ENCODE data around the gene WDR5.

Gene WDR5

GRCh38 chr9:134174526-134175290, 38.8 kb downstream of the WDR5 start:
- no peak for DNase-seq (ENCODE audit: low read depth)

GRCh38 chr9:134175291-134175807, 39.5 kb downstream of the WDR5 start:
- DNase-seq (ENCODE audit: low read depth): no peak

- DNase-seq (ENCODE audit: low read depth): no peak
These were observed 40.1 kb downstream of the WDR5 start for GRCh38 chr9:134175808-134176598.

GRCh38 chr9:134176599-134176968, 40.7 kb downstream of the WDR5 start:
- DNase-seq (ENCODE audit: low read depth): no peak

GRCh38 chr9:134177186-134177585, 41.3 kb downstream of the WDR5 start:
- DNase-seq (ENCODE audit: low read depth): no peak

GRCh38 chr9:134177624-134178393, 41.9 kb downstream of the WDR5 start:
- DNase-seq (ENCODE audit: low read depth): no peak

GRCh38 chr9:134178394-134178767, 42.5 kb downstream of the WDR5 start:
- no peak for DNase-seq (ENCODE audit: low read depth)

GRCh38 chr9:134178768-134179551, 43.1 kb downstream of the WDR5 start:
- DNase-seq (ENCODE audit: low read depth): no peak

GRCh38 chr9:134179595-134179917, 43.7 kb downstream of the WDR5 start:
- no peak for DNase-seq (ENCODE audit: low read depth)

- DNase-seq (ENCODE audit: low read depth): no peak
These were observed 44.3 kb downstream of the WDR5 start for GRCh38 chr9:134179918-134180785.

- no peak for DNase-seq (ENCODE audit: low read depth)
These were observed 45.1 kb downstream of the WDR5 start for GRCh38 chr9:134180786-134181647.

GRCh38 chr9:134181648-134182034, 45.8 kb downstream of the WDR5 start:
- DNase-seq (ENCODE audit: low read depth): no peak

- DNase-seq (ENCODE audit: low read depth): no peak
These were observed 46.7 kb downstream of the WDR5 start for GRCh38 chr9:134182554-134183085.

GRCh38 chr9:134185536-134186011, 49.7 kb downstream of the WDR5 start:
- no peak for DNase-seq (ENCODE audit: low read depth)

GRCh38 chr9:134186471-134187109, 50.7 kb downstream of the WDR5 start:
- DNase-seq (ENCODE audit: low read depth): no peak

GRCh38 chr9:134187110-134187531, 51.2 kb downstream of the WDR5 start:
- DNase-seq (ENCODE audit: low read depth): no peak

- no peak for DNase-seq (ENCODE audit: low read depth)
These were observed 52.1 kb downstream of the WDR5 start for GRCh38 chr9:134187891-134188385.

GRCh38 chr9:134188386-134189144, 52.7 kb downstream of the WDR5 start:
- no peak for DNase-seq (ENCODE audit: low read depth)

All from activated gamma-delta T cell treated with anti-CD3 and anti-CD28 coated beads, Interleukin-2, amount 50 U/mL, for 16 hours (primary cell).